BLaER1 (cell line): ENCODE results near the gene USHBP1.
A peak's percentile ranks its signal among the peaks of the same experiment; 100 is the strongest.

Experiments
- H3K27ac ChIP-seq: shearing (Covaris generic); formaldehyde crosslinking; 2 replicates; pipeline ENCODE4 v1.8.1; 2022
- H3K27me3 ChIP-seq: shearing (Covaris generic); formaldehyde crosslinking; 2 replicates; pipeline ENCODE4 v1.8.1; 2022
- H3K36me3 ChIP-seq: shearing (Covaris generic); formaldehyde crosslinking; 2 replicates; pipeline ENCODE4 v1.8.1; 2022
- H3K4me1 ChIP-seq: shearing (Covaris generic); formaldehyde crosslinking; 2 replicates; pipeline ENCODE4 v1.8.1; 2022
- H3K4me2 ChIP-seq: shearing (Covaris generic); formaldehyde crosslinking; 2 replicates; pipeline ENCODE4 v1.8.1; 2022
- H3K4me3 ChIP-seq: shearing (Covaris generic); formaldehyde crosslinking; 2 replicates; pipeline ENCODE4 v1.8.1; 2022
- H3K9ac ChIP-seq: shearing (Covaris generic); formaldehyde crosslinking; 2 replicates; pipeline ENCODE4 v1.8.1; 2022
- H3K9me3 ChIP-seq: shearing (Covaris generic); formaldehyde crosslinking; 2 replicates; pipeline ENCODE4 v1.8.1; 2022
- H4K20me1 ChIP-seq: shearing (Covaris generic); formaldehyde crosslinking; 2 replicates; pipeline ENCODE4 v1.8.1; 2022
- Cebpa-rat ChIP-seq: shearing (Covaris generic); IDR thresholded peaks from 2 replicates; pipeline ENCODE4 v1.8.1; 2022

Gene USHBP1

DNA sequence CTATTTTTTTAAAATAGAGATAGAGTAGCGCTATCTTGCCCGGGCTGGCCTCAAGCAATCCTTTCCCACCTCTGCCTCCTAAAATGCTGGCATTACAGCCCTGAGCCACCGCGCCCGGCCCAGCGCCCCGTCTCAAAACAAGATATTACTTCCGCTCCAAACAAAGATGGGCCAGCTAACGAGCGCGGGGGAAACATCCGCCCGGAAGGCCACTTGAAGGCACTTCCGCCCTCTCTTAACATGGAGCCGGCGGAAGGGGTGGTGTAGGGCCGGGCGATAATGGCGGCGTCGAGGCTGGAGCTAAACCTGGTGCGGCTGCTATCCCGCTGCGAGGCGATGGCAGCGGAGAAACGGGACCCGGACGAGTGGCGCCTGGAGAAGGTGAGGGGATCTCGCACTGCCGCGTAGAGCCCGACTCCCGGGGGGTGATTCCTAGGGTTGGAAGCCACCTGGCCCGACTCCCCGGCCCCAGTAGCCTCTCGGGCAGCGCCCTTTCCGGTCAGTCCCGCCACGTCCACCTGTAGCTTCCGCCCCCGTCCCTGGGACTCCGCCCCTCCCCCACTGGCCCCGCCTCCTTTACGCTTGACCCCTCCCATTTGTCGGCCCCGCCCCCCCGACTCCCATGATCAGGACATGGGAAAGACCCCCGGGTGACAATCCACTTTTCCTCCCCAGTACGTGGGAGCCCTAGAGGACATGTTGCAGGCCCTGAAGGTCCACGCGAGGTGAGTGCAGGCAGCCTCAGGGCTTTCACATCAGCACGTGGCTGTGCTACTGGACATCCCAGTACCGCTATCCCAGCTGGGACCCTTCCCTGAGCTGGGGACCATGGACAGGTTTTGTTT lies 49.2 kb downstream of the USHBP1 start, which contains the start of gene USE1:
USE1 (plus strand) TSS at position 231 of the 845 bp plus-strand sequence; CDS start at position 280, 49 bp downstream.
- Histone ChIP-seq H3K27me3 (no peaks in the 10 kb centered on the region), H4K20me1 (no peaks in the 10 kb centered on the region), H3K4me1 (peaks cover 46% of the 10 kb centered on the region), H3K9me3 (no peaks in the 10 kb centered on the region), H3K27ac (peak within 1 kb of the TSS; percentile 96), H3K9ac (peak within 1 kb of the TSS; percentile 89), H3K4me2 (peak within 1 kb of the TSS; percentile 93), H3K36me3 (peaks cover 66% of the 10 kb centered on the region), H3K4me3 (peak within 1 kb of the TSS; percentile 76)
- no peak for TF ChIP-seq Cebpa-rat

DNA sequence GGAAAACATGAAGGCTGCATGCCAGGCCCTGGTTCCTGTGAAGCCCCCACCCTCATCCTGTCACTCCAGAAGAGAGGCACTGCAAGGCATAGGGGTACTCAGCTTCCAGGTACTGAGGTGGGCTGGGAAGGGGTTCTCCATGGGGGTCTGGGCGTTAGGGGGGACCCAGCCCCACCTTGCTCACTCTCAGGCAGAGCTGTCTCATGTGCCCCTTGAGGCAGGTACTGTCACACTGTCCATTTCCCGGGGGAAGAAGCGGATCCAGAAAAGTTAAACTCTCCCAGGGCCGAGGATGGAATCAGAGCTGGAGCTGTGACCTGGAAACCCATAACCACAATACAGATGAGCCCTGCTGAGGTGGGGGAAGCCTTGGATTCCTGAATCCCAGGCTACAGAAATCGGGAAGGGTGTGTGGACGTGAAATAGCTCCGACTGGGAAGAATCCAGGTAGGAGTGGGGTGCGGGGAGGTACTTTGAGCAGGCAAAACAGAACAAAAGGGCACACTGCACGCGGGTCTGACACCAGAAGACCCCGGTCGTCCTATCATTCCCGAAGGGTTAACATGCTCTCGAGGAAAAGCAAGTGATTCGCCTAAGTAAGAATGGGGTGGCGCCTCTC lies 49.9 kb downstream of the USHBP1 start:
- peak overlapping the region; percentile 93 for H3K4me2 ChIP-seq
- peaks cover 70% of the 10 kb centered on the region for H3K36me3 ChIP-seq
- H4K20me1 ChIP-seq = no peaks in the 10 kb centered on the region
- peak overlapping the region; percentile 89 for H3K9ac ChIP-seq
- no peak for TF ChIP-seq Cebpa-rat
- peak overlapping the region; percentile 76 for H3K4me3 ChIP-seq
- H3K27me3 ChIP-seq = no peaks in the 10 kb centered on the region
- peak overlapping the region; percentile 96 for H3K27ac ChIP-seq
- H3K4me1 ChIP-seq = peaks cover 53% of the 10 kb centered on the region
- no peaks in the 10 kb centered on the region for H3K9me3 ChIP-seq

DNA sequence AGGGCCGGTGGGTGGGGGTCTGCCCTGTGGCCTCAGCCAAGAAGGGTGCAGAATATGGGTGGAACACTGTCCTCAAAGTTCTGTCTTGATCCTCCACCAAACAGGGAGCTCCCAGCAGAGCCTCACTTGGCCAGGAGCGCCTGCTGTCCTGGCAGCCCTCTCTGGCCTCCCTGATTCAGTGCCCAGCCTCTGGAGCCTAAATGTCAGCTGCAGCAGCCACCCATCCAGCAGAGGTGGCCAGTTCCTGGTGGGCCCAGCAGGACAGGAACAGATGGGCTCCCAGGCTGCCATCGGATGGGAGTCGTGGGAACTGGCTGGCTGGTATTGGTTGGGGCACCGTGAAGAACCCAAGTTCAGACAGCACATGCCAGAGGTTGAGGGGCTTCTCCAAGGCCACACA lies 51.2 kb downstream of the USHBP1 start:
- Histone ChIP-seq H3K4me1 (peaks cover 66% of the 10 kb centered on the region), H3K4me3 (no peak overlapping the region), H3K4me2 (peak overlapping the region; percentile 93), H3K27me3 (no peaks in the 10 kb centered on the region), H3K9ac (no peak overlapping the region), H3K9me3 (no peaks in the 10 kb centered on the region), H3K36me3 (peaks cover 71% of the 10 kb centered on the region), H3K27ac (no peak overlapping the region), H4K20me1 (0 out of 2 replicates have a peak, but pooled peaks cover 7% of the 10 kb centered on the region)
- no peak for TF ChIP-seq Cebpa-rat

DNA sequence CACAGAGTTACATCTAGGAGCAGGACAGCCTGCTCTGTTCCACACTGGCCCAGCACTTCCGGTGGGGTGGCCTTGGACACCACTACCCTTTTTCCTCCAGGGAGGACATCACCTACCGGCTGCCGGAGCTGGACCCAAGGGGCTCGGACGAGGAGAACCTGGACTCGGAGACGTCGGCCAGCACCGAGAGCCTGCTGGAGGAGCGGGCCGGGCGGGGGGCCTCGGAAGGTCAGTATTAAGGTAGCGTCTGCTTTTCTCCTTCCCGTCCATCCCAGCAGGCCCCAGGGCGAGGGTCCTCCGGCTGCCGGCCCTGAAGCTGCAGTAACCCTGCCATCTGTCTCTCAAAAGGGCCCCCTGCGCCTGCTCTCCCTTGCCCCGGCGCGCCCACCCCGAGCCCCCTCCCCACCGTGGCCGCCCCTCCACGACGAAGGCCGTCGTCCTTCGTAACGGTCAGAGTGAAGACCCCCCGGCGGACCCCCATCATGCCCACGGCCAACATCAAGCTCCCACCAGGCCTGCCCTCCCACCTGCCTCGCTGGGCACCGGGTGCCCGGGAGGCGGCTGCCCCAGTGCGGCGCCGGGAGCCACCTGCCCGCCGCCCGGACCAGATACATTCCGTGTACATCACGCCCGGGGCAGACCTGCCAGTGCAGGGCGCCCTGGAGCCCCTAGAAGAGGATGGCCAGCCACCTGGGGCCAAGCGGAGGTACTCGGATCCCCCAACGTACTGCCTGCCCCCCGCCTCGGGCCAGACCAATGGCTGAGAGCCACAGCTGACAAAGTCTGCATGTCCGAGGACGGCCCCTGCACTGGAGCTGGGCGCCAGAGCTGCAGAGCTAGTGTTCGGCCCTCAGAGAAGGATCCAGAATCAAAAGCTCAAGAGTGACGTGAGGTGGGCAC lies 52.7 kb downstream of the USHBP1 start:
- H3K27ac ChIP-seq = no peak overlapping the region
- H3K4me1 ChIP-seq = peaks cover 79% of the 10 kb centered on the region
- peak overlapping the region; percentile 68 for H3K4me2 ChIP-seq
- H4K20me1 ChIP-seq = peaks cover 11% of the 10 kb centered on the region; the same call in 1 of the 2 replicates
- no peak overlapping the region for H3K4me3 ChIP-seq
- H3K36me3 ChIP-seq = peaks cover 61% of the 10 kb centered on the region
- no peaks in the 10 kb centered on the region for H3K27me3 ChIP-seq
- no peak for TF ChIP-seq Cebpa-rat
- H3K9ac ChIP-seq = no peak overlapping the region
- H3K9me3 ChIP-seq = no peaks in the 10 kb centered on the region

DNA sequence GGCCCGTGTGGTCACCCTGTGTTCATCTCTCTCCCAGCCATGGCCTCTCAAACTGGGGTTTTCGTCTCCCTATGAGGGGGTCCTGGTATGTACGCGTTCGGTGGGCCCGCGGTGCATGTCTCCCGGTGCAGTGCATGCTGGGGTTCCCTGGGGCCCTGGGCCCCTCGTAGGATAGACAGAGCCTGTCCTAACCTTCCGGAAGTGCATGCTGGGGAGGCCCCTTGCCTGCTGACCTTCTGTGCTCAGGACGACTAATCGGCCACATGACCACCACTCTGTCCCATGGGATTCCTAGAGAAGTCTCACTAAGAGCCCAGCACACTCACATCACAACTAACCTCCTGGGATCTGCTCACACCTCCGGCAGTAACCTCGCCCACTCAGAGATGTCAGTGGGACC lies 54.2 kb downstream of the USHBP1 start:
- Histone ChIP-seq H3K9ac (no peak overlapping the region), H3K27ac (no peak overlapping the region), H3K4me3 (no peak overlapping the region), H3K4me1 (peaks cover 87% of the 10 kb centered on the region), H3K36me3 (peaks cover 66% of the 10 kb centered on the region), H3K4me2 (peak overlapping the region; percentile 68), H4K20me1 (peaks cover 13% of the 10 kb centered on the region; the same call in 1 of the 2 replicates), H3K27me3 (no peaks in the 10 kb centered on the region), H3K9me3 (no peaks in the 10 kb centered on the region)
- TF ChIP-seq Cebpa-rat = no peak

DNA sequence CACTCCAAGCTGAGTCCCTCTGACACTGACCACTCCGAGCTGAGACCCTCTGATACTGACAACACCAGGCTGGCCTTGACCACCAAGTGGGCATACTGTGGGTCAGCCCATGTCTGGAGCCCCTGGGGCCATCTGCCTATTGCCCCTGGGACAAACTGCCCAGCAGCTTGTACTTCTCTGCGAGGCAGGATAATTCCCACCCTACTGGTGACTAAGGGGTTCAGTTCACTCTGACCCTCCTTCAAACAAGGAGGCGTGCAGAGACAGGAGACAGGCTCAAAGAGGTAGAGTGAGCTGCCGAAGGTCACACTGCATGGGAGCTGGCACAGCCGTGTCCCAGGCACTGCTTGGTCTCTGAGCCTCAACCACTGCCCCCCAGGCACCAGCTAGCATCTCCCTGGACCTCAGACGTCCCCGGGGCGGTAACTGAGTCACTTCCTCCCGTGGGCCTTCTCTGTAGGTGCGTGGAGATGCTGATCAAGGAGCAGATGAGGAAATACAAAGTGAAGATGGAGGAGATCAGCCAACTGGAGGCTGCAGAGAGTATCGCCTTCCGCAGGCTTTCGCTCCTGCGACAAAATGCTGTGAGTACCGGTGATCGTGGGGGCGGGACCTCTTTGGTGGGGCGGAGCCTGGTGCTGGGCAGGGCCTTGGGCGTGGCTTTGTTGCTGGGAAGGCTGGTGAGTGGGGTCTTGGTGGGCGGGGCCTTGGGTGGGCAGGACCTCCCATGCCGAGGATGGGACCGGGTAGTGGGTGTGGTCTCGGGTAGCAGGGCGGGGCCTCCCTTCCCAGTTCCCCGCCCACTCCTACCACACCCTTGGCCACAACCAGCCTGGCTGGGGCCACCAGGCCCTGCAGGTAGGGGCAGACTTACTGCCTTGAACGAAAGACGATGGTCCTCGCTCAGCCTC lies 55.2 kb downstream of the USHBP1 start:
- Histone ChIP-seq H4K20me1 (peaks cover 13% of the 10 kb centered on the region; the same call in 1 of the 2 replicates), H3K9ac (no peak overlapping the region), H3K4me2 (peak overlapping the region; percentile 68), H3K36me3 (peaks cover 75% of the 10 kb centered on the region), H3K4me3 (no peak overlapping the region), H3K4me1 (peaks cover 86% of the 10 kb centered on the region), H3K9me3 (no peaks in the 10 kb centered on the region), H3K27me3 (no peaks in the 10 kb centered on the region), H3K27ac (0 out of 2 replicates have a peak overlapping the region, but pooled peaks have one; percentile 13)
- TF ChIP-seq Cebpa-rat = no peak

DNA sequence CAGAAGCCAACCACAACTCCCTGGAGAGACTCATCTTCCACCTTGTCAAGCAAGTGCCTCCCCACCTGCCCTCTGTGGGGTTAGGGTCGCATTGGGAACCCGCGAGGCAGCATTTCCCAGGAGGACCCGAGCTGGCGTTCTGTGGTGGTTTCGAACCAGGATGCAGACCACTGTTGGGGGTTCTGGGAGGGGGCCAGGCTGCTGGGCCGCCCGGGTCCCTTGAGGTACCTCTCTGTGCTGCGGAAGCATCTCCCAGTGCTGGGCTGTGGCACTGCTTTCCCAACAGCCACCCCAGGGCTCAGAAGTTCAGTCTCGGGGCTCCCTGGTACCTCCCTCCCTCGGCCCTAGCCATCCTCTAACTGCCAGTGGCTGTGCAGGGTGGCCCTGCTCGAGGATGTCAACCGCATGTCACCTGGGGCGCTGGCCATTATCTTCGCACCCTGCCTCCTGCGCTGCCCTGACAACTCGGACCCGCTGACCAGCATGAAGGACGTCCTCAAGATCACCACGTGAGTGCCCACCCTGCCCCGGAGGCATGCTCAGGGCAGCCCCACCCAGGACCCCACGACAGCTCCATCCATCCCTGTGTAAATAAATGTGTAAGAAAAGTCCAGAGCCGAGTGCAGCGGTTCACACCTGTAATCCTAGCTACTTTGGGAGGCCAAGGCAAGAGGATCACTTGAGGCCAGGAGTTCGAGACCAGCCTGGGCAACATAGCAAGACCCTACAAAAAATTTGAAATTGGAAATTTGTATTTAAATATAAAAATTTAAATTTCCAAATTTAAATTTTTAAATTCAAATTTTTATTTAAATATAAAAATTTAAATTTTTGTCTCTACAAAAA lies 57.6 kb downstream of the USHBP1 start:
- Histone ChIP-seq H3K4me3 (no peak overlapping the region), H3K4me2 (peak overlapping the region; percentile 50), H3K27ac (0 out of 2 replicates have a peak overlapping the region, but pooled peaks have one; percentile 2), H3K27me3 (no peaks in the 10 kb centered on the region), H3K36me3 (peaks cover 87% of the 10 kb centered on the region), H3K9me3 (no peaks in the 10 kb centered on the region), H3K4me1 (peaks cover 65% of the 10 kb centered on the region), H4K20me1 (peaks cover 13% of the 10 kb centered on the region; the same call in 1 of the 2 replicates), H3K9ac (no peak overlapping the region)
- TF ChIP-seq Cebpa-rat = no peak
